Mesenteric fat pad (tissue), 1 donor: ENCODE results near the gene MON2. TPM values are rescaled to one million over a fixed set of nuclear protein-coding genes. Genes with fewer than 3 reads are reported as not detected.
"Not testable (repeated sequence)": the region's sequence is repeated elsewhere in the genome, so short reads cannot be mapped to it uniquely, and the experiment has no call there.

Source experiments
- DNase-seq: peaks from one replicate; pipeline ENCODE4 v3.0.0-alpha.2; 2020; ENCODE audit warnings: low spot score
- total RNA-seq: library from RNA; stranded (reverse); fragmentation: NEBNext Ultra II Directional; extraction: Animal tissue kit (Norgen Biotek cat#: 25700); gene quantifications from one replicate; pipeline ENCODE4 v1.2.1, GENCODE V29; 2021
- donor health status: DM: yes; HTN: yes; CAD: no.

The MON2 gene
- total RNA-seq, 1 donor from 2014 or later, result 52.7 TPM

GRCh38 chr12:62542814-62543213 lies 76.2 kb downstream of the MON2 start:
- DNase-seq, result no peak

GRCh38 chr12:62543324-62543723 lies 76.7 kb downstream of the MON2 start:
- DNase-seq, result no peak

- no peak for DNase-seq
Measured at GRCh38 chr12:62543741-62544140, 77.1 kb downstream of the MON2 start.

GRCh38 chr12:62552906-62553556 lies 86.4 kb downstream of the MON2 start:
- no peak for DNase-seq

GRCh38 chr12:62559366-62559765 lies 92.7 kb downstream of the MON2 start:
- DNase-seq, result not testable (repeated sequence)

GRCh38 chr12:62562846-62563245 lies 96.2 kb downstream of the MON2 start:
- DNase-seq, result no peak

GRCh38 chr12:62575036-62575435 lies 108.4 kb downstream of the MON2 start:
- no peak for DNase-seq

- no peak for DNase-seq
Measured at GRCh38 chr12:62576503-62576902, 109.9 kb downstream of the MON2 start.

GRCh38 chr12:62578726-62579125 lies 112.1 kb downstream of the MON2 start:
- no peak for DNase-seq

- no peak for DNase-seq
Measured at GRCh38 chr12:62581288-62582064, 114.8 kb downstream of the MON2 start.

GRCh38 chr12:62582065-62582366 lies 115.4 kb downstream of the MON2 start:
- no peak for DNase-seq

GRCh38 chr12:62584619-62585018 lies 118.0 kb downstream of the MON2 start:
- no peak for DNase-seq

- no peak for DNase-seq
Measured at GRCh38 chr12:62586850-62587249, 120.2 kb downstream of the MON2 start.

- DNase-seq, result no peak
Measured at GRCh38 chr12:62588916-62589315, 122.3 kb downstream of the MON2 start.

- DNase-seq, result no peak
Measured at GRCh38 chr12:62597253-62597652, 130.6 kb downstream of the MON2 start.

GRCh38 chr12:62598846-62599245 lies 132.2 kb downstream of the MON2 start:
- no peak for DNase-seq

GRCh38 chr12:62599854-62600437 lies 133.3 kb downstream of the MON2 start:
- no peak for DNase-seq

- no peak for DNase-seq
Measured at GRCh38 chr12:62601765-62602164, 135.1 kb downstream of the MON2 start.

GRCh38 chr12:62602255-62603060 lies 135.8 kb downstream of the MON2 start:
- peak; percentile 95 for DNase-seq

- DNase-seq, result peak; percentile 95
Measured at GRCh38 chr12:62603061-62603810, 136.6 kb downstream of the MON2 start.

GRCh38 chr12:62603811-62604098 lies 137.1 kb downstream of the MON2 start:
- no peak for DNase-seq
